ENCODE results near the gene TNFAIP2.

DNA sequence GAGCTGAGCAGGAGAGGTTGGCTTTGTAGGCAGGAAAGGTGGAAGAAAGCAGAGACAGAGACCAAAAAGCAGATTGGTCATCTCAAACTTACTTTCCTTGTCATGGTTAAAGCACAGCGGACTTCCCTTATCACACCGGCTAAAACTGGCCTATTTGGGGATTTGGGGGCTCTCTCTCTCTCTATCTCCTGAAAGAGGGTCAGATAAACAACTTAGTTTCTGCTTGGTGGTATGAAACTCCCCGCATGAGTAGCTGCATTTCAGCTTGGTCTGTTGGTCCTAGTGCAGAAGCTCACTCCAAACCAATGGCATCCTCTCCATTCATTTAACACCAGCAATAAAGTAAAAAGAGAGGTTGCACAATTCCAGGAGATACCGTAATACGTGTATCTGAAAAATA is 57.1 kb downstream of the TNFAIP2 start:
- TF ChIP-seq, protein P1, sequence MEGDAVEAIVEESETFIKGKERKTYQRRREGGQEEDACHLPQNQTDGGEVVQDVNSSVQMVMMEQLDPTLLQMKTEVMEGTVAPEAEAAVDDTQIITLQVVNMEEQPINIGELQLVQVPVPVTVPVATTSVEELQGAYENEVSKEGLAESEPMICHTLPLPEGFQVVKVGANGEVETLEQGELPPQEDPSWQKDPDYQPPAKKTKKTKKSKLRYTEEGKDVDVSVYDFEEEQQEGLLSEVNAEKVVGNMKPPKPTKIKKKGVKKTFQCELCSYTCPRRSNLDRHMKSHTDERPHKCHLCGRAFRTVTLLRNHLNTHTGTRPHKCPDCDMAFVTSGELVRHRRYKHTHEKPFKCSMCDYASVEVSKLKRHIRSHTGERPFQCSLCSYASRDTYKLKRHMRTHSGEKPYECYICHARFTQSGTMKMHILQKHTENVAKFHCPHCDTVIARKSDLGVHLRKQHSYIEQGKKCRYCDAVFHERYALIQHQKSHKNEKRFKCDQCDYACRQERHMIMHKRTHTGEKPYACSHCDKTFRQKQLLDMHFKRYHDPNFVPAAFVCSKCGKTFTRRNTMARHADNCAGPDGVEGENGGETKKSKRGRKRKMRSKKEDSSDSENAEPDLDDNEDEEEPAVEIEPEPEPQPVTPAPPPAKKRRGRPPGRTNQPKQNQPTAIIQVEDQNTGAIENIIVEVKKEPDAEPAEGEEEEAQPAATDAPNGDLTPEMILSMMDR (conservative IDR thresholded peaks at IDR 0.05; ENCODE audit: low read length): no peak
- TF ChIP-seq EZH2phosphoT487 (IDR thresholded peaks at IDR 0.05; ENCODE audit: borderline replicate concordance, low read depth, low read length): no peak
